Activated B cell treated with CpG ODN at 0.5 μM for 24 hours (primary cell): ENCODE results near the gene PDPN. TPM values are rescaled to one million over a fixed set of nuclear protein-coding genes. Genes with fewer than 3 reads are reported as not detected.

Experiments used
- ATAC-seq: fragments of 200-7000 bp; cut with Tn5 transposase; one replicate; pipeline ENCODE4 v1.10.0; 2021; ENCODE audit warnings: low read depth, mild to moderate bottlenecking, moderate library complexity
- CTCF ChIA-PET: fragments of 350-600 bp; sonication (Branson Sonifier 250); formaldehyde crosslinking; loops from one replicate; lab custom pipeline; 2021; ENCODE audit warnings: antibody characterized with exemption; lab: Charles Lee
- POLR2A ChIA-PET: fragments of 350-600 bp; sonication (Branson Sonifier 250); formaldehyde crosslinking; loops from one replicate; lab custom pipeline; 2021; ENCODE audit warnings: antibody characterized with exemption; lab: Charles Lee
- DNase-seq: peaks from one replicate; pipeline ENCODE4 v3.0.0; 2022
- H3K27ac Mint-ChIP-seq: one replicate; pipeline ENCODE4 v1.8.0; 2020; ENCODE audit warnings: mixed read lengths
- H3K27me3 Mint-ChIP-seq: one replicate; pipeline ENCODE4 v1.8.0; 2021; ENCODE audit warnings: mixed read lengths
- H3K36me3 Mint-ChIP-seq: one replicate; pipeline ENCODE4 v1.8.0; 2021; ENCODE audit warnings: low read depth, mixed read lengths
- H3K4me1 Mint-ChIP-seq: one replicate; pipeline ENCODE4 v1.8.0; 2021; ENCODE audit warnings: mixed read lengths
- H3K4me3 Mint-ChIP-seq: one replicate; pipeline ENCODE4 v1.8.0; 2020; ENCODE audit warnings: mild to moderate bottlenecking, mixed read lengths
- H3K9me3 Mint-ChIP-seq: one replicate; pipeline ENCODE4 v1.8.0; 2020; ENCODE audit warnings: mixed read lengths
- CTCF ChIP-seq: fragments of 200-600 bp; IDR thresholded peaks from one replicate; pipeline ENCODE4 v1.8.0; 2022; ENCODE audit warnings: antibody characterized with exemption, mild to moderate bottlenecking
- intact Hi-C: fragments of 100-400 bp; cut with micrococcal nuclease; formaldehyde crosslinking; loops from one replicate; pipeline ENCODE4 v1.15.1; 2024
- total RNA-seq: library from RNA; stranded (reverse); gene quantifications from 2 replicates; pipeline ENCODE4 v1.2.3, GENCODE V29; 2022

Gene PDPN
- total RNA-seq, 1 donor from 2014 or later: not detected

GRCh38 chr1:13597166-13597565, 13.5 kb downstream of the PDPN start:
- POLR2A ChIA-PET: no interaction called here
- no peaks in the 10 kb centered on the region for H3K4me1 Mint-ChIP-seq
- no peaks in the 10 kb centered on the region for H3K9me3 Mint-ChIP-seq
- no peak overlapping the region for H3K4me3 Mint-ChIP-seq
- CTCF ChIA-PET: no interaction called here
- DNase-seq: no peak
- H3K27me3 Mint-ChIP-seq: peaks cover 15% of the 10 kb centered on the region
- no peak for TF ChIP-seq CTCF
- no peak overlapping the region for H3K27ac Mint-ChIP-seq
- no peak for ATAC-seq
- intact Hi-C loops: no loop called here
- no peaks in the 10 kb centered on the region for H3K36me3 Mint-ChIP-seq

- no peaks in the 10 kb centered on the region for H3K9me3 Mint-ChIP-seq
- ChIA-PET CTCF (no interaction called here), POLR2A (no interaction called here)
- H3K36me3 Mint-ChIP-seq: no peaks in the 10 kb centered on the region
- intact Hi-C loops: no loop called here
- H3K27me3 Mint-ChIP-seq: peaks cover 12% of the 10 kb centered on the region
- no peak overlapping the region for H3K4me3 Mint-ChIP-seq
- H3K4me1 Mint-ChIP-seq: no peaks in the 10 kb centered on the region
- ATAC-seq: no peak
- no peak overlapping the region for H3K27ac Mint-ChIP-seq
- no peak for TF ChIP-seq CTCF
- DNase-seq: no peak
Observed at GRCh38 chr1:13600762-13601453, 17.3 kb downstream of the PDPN start.

- CTCF ChIA-PET: no interaction called here
- POLR2A ChIA-PET: no interaction called here
Observed at GRCh38 chr1:13604176-13604575, 20.5 kb downstream of the PDPN start.

GRCh38 chr1:13604721-13605120, 21.1 kb downstream of the PDPN start:
- TF ChIP-seq CTCF: no peak
- ChIA-PET CTCF (no interaction called here), POLR2A (no interaction called here)
- no peak for ATAC-seq
- H3K9me3 Mint-ChIP-seq: no peaks in the 10 kb centered on the region
- intact Hi-C loops: no loop called here
- no peaks in the 10 kb centered on the region for H3K36me3 Mint-ChIP-seq
- no peak overlapping the region for H3K27ac Mint-ChIP-seq
- no peaks in the 10 kb centered on the region for H3K4me1 Mint-ChIP-seq
- no peak for DNase-seq
- H3K27me3 Mint-ChIP-seq: peaks cover 6% of the 10 kb centered on the region
- H3K4me3 Mint-ChIP-seq: no peak overlapping the region

More at GRCh38 chr1:13604176-13604575, 20.5 kb downstream of the PDPN start:
- intact Hi-C loops: no loop called here
- Mint-ChIP-seq H3K4me3 (no peak overlapping the region), H3K27me3 (peaks cover 6% of the 10 kb centered on the region), H3K27ac (no peak overlapping the region), H3K4me1 (no peaks in the 10 kb centered on the region), H3K36me3 (no peaks in the 10 kb centered on the region), H3K9me3 (no peaks in the 10 kb centered on the region)
- ATAC-seq: no peak
- no peak for DNase-seq
- TF ChIP-seq CTCF: no peak

- ATAC-seq (no peak), DNase-seq (no peak)
- TF ChIP-seq CTCF: no peak
- intact Hi-C loops: no loop called here
- peaks cover 6% of the 10 kb centered on the region for H3K27me3 Mint-ChIP-seq
- ChIA-PET CTCF (no interaction called here), POLR2A (no interaction called here)
- H3K27ac Mint-ChIP-seq: no peak overlapping the region
- H3K4me1 Mint-ChIP-seq: no peaks in the 10 kb centered on the region
- no peaks in the 10 kb centered on the region for H3K9me3 Mint-ChIP-seq
- no peaks in the 10 kb centered on the region for H3K36me3 Mint-ChIP-seq
- H3K4me3 Mint-ChIP-seq: no peak overlapping the region
Observed at GRCh38 chr1:13605159-13605558, 21.5 kb downstream of the PDPN start.
